Dermis blood vessel endothelial cell (primary cell): Measurements from ENCODE around the gene STX1A. TPM values are rescaled to one million over a fixed set of nuclear protein-coding genes. Genes with fewer than 3 reads are reported as not detected.

ENCODE experiments used
- DNase-seq: peaks from one replicate; pipeline ENCODE4 v3.0.0; 2010
- total RNA-seq: library from RNA; depleted of rRNA; stranded (reverse); fragments of >200 nt; gene quantifications from 2 replicates; pipeline ENCODE4 v1.2.3, GENCODE V29; 2014

STX1A gene
- total RNA-seq, 1 donor from 2014 or later, result 11.4 TPM

DNA sequence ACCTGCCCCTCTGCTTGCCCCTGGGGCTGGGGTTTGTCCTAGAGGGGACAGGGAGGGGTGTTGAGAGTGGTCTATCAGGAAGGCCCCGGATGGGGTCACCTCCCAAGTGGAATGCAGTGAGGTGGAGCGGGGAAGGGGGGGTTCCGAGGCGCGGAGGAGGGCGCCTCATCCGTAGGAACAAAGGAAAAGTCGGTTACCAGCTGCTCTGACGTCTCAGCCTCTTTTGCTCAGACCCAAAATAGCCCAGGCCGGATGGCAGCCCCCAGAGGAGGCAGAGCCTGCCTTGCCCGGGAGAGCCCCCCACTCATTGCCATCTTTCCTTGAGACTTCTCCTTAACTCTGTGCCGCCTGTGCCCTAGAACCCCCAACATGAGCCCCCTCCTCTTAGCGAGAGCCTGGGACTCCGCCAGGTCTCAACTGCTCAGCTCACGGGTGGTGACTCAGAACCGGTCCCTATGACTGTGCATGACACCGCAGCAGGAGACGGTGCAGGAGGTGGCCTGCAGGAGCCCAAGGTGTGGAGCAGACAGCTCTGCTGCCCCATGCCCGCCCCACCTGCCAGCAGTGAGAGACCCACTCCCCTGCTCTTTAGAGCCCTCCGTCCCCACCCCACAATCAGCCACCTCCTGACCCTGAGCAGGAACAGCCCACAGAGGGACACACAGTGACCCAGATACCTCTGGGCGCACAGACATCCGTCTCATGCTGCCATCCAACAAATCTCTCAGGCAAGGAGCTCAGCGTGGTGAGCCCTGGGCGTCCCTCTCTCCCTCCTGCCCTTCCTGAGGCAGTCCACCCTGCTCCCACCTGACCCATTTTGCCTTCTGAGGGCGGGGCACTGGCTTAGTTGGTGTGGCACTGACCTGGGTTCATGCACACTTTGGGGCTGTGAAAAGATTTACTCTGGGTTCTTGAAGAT, 13.1 kb downstream of the STX1A start:
- DNase-seq, result peak; percentile 47

DNA sequence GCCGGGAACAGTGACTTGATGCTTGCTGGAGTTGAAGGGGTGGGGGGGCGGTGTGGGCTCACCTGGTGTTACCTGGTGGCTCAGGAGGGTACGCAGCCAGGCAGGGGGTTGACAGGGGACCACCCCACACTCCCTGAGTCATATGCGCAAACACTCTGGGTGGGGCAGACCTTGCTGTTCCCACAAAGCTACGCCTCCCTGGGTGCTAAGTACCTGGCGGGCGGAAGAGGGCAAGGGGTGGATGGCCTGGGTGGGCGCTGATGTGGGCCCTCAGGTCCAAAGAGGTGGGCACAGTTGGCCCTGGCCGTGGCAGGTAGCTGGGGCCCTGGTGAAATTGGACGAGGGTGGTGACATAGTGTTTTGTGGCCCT, 13.9 kb downstream of the STX1A start:
- no peak for DNase-seq

DNA sequence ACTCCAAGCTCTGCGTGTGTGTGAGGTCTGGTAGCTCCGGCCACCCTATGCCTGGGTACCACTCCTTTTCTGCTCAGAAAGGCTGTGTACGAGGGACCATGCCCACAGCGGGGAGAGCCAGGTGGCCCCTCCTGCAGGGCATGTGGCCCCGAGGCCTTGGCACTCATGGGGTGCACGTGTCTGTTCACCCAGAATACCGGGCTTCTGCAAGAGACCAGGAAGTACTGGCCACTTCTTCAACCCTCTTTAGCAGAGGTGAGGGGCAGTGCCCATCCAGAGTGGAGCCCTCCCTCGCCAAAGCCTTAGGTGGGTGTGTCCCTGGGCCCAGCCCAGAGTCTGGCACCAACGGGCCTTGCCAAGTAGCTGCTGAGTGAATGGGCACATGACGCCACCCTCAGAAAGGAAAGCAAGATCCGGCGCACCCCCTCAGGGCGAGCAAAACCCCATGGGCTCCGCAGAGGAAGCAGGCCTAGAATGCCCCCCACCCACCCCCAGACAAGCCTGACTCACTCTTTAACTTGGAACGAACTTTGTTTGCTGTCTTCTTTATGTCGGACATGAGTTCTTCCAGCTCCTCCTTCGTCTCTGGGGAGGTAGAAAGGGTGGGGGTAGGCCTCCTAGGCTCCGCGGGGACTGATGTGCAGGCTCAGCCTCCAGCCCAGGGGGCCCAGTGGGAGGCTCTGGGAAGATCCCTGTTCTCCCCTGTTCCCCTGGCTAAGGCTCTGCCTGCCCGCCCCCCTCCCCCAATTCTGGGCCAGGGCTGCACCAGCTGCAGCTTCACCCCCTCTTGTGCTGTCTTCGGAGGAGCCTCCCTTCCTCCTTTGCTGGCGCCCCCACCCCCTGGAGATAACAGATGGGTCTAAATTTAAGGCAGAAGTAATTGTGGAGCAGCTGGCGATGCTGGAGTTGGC, 14.6 kb downstream of the STX1A start:
- peak; percentile 23 for DNase-seq

DNA sequence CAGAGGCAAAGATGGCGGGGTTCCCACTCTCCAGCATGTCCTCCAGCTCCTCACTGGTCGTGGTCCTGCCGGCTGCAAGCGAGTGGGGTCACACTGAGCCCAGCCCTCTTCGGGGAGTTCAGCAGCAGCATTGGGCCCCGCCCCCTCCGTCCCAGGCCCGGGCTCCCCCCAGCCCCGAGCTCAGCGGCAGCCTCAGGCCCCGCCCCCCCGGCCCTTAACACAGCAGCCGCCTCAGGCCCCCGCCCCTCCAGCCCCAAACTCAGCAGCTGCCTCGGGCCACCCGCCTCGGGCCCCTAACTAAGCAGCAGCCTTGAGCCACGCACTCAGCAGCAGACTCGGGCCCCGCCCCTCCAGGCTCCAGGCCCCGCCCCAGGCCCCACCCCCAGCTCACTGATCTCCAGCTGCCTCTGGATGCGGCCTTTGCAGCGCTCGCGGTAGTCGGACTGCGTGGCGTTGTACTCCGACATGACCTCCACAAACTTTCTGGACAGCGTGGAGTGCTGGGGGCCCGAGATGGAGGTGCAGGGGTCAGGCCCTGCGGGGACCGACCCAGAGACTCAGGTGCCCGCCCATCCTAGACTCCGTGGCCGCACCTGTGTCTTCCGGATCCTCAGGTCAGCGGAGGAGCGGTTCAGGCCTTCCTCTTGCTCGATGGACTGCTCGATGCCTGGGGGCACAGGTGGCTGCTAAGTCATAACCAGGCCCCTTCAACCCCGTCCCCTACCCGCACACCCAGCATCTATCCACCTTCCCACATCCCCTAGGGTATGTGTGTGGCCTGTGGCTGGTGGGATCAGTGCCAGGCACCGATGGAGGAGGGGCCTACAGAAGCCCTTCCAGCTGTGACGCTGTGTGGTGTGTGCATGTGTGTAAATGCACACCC, 15.5 kb downstream of the STX1A start:
- DNase-seq, result peak; percentile 24

DNA sequence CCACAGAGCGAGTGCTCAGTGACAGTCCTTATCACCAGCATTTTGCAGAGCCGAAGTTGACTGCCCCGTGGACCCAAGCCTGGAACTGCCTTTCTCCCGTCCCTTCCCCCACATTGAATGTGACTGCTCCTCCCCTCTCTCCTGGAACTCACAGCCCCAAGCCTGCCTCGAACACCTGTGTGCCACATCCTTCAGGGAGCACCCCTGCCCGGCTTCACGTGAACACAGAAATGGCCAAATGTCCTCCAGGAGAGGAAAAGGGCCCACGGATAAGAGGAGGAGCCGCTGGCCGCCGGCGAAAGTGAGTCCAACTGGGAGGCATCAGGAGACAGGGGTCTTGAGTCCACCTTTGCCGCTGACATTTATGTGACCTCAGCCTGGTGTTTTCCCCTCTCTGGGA, 16.2 kb downstream of the STX1A start:
- DNase-seq, result no peak

DNA sequence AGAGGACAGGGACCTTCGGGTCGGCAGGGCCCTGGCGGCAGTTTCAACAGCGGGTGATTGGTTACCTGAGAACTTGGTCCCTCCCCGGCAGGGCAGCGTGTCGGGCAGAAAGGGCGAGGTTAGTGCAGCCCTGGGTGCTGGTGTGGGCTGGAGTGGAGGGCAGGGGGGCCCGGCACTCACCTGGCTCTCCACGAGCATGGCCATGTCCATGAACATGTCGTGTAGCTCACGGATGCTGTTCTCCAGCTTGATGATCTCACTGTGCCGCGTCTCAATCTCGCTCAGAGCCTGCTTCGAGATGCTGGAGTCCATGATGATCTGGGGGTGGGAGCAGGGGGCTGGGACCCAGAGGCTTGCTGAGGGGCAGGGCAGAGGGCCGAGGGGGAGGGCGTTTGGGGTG, 16.8 kb downstream of the STX1A start:
- DNase-seq, result no peak

DNA sequence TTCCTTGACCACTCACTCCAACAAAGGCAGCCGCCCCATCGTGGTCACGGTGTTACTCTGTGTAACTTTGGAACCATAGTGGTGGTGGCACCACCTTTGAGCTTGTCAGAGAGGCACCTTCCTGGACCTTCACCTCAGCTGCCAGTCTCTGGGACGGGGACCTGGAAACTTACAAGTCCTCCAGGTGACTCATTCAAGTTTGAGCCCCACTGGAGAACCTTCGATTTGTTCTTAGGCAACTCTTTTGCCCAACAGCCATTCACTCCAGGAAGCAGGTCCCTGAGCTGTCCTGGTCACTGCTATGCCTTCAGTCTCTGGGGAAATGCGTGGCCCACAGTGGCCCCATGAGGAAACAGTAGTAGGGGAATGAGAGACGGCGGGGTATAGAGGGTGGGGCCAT, 17.2 kb downstream of the STX1A start:
- DNase-seq, result no peak

DNA sequence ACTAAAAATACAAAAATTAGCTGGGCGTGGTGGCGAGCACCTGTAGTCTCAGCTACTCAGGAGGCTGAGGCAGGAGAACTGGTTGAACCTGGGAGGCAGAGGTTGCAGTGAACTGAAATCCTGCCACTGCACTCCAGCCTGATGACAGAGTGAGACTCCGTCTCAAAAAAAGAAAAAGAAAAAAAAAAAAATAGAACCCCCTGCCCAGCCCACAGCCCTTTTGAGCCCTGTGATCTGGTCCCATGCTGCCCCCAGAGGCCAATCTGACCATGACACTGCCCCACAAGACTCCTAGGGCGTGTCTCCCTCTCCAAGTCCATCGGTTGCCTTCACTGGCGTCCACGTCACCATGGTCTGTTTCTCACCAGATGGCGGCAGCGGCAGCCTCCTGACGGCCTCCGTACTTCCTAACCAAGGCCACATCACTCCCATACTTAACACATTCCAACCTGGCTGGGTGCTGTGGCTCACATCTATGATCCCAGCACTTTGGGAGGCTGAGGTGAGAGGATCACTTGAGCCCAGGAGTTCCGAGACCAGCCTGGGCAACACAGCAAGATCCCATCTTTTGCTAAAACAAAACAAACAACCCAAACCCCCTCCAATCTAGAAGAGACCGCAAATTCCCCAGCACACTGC, 18.0 kb downstream of the STX1A start:
- DNase-seq, result peak; percentile 69

DNA sequence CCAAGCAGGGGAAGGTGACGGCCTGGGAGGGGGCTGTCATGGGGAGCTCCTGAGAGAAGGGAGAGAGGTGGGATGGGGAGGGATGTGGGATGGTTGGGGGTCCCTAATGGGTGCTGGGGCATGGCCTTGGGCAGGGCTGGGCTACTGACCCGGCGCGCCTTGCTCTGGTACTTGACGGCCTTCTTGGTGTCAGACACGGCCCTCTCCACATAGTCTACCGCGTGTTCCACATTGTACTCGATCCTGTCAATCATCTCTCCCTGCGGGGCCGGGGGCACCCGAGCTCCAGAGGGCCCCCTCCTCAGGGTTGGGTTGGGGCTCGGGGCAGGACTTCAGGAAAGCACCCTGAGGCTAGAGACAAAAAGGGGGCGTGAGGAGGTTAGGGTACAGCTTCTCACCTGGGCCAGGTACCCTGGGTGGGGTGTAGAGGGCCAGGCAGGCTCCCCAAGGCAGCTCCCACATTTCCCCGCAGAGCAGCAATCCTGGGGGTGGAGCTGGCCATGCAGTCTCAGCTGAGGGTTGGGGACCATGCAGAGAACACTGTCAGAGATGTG, 18.8 kb downstream of the STX1A start:
- no peak for DNase-seq

DNA sequence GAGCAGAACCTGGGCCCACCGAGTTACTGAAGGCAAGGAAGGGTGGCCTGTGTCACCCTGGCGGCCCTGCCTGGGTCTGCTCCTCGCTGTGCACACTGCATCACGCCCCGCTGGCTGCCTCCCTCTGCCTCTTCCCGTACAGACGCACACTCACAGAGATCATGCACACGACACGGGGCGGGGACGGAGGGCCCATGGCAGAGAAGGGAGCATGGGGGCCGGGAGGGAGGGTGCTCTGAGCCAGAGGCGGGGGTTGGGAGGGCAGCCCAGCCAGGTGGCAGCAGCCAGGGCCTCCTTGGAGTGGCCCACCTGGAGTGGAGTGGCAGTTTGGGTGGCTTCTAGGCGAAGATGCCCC, 19.4 kb downstream of the STX1A start:
- no peak for DNase-seq

DNA sequence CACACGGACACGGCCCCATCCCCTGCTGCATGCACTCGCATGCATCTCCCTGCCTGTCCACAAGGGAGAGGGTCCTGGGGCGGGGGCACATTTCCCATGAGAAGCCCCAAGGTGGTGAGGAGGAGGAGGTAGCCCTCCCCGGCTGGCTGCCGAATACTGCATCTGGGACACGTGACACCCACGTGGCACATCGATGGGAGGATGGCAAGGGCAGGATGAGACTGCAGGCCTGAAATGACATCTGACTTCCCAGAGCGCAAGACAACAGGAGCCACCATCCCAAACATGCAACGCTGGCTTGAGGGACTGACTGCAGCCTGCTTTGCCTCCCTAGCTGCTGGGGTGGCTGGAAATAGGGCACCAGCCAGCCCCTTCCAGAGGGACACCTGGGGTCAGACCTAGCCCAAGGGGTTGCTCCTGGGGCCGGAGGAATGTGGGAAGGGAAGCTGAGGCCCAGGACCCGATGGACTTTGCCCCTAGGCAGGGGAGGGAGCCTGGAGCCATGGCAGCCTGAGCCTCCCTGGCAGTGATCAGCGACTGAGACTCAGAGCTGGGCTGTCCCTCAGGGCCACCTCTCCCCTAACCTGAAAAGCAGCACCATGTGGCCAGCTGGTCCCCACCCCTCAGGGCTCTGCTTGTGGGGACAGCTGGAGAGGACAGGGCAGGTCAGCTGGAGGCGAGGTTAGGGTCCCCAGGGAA, 19.9 kb downstream of the STX1A start:
- DNase-seq, result no peak

DNA sequence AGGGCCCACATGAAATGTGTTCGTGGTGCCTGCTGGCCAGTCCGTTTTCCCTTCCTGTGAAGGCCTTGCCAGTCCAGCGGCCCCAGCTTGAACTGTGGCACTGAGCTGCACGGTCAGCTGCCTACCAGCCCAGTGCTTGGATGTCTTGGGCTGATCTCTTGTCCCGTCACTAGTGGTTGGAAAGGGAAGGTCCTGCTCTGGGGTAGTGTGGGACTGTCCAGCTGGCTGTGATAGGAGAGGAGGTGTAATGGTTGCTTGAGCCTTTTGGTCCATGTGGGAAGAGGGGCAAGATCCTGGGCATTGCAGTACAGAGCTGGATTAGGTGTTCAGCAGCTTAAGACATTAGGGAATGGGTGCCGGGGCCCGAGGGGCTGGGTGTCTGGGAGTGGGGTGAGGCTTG, 21.1 kb downstream of the STX1A start:
- no peak for DNase-seq

DNA sequence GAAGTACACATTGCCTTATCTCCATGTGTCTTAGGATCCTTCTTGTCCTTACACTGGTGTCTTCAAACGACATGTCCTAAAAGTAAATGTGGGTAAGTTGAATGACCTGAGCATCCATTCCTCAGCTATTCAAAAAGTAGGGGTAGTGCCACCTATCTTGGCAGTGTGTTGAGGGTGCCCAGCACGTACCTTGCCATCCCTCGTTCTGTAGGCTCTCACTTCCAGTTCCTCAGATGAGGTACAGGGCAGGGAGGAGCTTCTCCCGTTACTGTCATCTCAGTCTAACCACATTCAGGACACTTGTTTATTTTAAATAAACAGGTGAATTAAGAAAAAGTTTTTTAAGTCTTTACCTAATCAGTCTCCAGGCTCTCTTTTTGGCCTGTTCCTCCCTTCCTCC, 23.1 kb downstream of the STX1A start:
- DNase-seq, result no peak

DNA sequence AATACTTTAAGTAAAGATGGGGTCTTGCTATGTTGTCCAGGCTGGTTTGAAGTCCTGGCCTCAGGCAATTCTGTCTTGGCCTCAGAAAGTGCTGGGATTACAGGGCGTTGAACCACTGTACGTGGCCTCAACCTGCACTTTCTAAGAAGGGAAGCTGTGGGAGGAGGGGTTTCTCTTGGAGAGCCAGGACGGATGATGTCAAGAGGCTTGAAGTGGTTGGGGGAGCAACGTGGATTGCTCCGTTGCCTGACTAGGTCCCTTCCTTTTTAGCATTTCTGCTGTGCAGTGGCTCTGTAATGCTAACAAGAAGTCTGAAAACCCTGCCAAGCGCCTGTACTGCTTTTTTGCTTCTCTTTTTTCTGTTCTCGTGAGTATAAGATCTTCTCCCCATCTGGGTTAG, 28.8 kb downstream of the STX1A start:
- no peak for DNase-seq

DNA sequence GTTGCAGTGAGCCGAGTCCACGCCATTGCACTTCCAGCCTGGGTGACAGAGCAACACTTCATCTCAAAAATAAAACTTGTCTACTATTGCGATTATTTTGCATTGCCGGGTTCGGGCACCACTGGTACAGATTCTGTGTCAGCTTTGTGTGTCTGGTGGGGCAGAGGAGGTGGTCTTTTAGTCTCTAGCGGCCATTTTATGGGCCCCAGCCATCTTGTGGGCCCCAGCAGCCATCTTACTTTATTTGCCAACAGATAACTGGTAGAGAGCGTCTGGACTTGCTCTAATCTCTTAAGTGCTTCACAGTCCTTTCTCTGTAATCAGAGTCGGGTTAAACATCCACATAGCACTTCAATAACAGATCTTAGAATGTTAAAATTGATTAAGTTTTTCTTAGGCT, 31.2 kb downstream of the STX1A start:
- no peak for DNase-seq

DNA sequence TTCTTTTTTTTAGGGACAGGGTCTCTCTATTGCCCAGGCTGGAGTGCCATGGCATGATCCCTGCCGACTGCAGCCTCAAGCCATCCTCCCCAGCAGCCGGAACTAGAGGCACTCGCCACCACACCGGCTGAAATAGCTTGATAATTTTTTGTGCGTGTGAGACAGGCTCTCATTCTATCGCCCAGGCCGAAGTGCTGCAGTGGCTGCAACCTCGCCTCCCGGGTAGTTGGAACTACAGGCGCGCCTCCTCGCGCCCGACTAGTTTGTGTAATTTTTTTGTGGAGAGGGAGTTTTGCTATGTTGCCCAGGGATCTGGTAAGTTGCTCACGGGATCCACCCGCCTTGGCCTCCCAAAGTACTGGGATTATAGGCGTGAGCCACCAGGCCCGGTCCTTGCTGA, 34.2 kb downstream of the STX1A start:
- no peak for DNase-seq

DNA sequence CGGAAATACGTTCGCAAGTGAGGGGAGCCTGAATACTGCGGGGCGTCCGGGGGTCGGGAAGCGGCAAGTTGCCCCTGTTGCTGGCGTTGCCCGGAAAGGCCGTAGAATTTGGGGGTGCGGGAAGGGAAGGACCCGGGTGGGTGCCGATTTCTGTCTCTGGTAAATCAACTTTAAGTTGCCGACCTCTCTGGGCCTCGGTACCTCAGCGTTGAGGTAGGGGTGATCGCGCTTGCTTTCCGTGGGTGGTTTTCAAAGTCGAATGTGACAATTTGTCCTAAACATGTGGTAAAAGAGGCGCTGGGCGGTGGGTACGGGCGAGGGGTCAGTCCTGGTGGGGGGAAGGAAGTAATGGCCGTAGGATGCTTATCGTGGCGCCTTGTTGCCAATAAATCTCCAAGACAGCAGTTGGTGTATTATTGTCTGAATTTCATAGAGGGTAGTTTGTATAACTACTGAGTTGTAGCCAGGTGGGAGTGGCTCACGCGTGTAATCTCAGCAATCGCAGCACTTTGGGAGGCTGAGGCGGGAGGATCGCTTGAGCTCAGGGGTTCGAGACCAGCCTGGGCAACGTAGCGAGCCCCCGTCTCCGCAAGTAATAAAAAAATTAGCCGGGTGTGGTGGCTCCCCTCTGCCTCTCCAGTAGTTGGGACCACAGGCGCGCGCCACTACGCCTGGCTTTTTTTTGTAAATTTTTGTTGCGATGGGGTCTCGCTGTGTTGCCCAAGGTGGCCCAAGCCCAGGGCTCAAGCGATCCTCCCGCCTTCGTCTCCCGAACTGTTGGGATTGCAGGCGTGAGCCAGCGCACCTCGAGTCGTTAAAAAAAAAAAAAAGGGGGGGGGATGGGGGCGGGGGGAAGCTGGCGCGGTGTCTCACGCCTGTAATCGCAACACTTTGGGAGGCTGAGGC, 35.4 kb downstream of the STX1A start:
- DNase-seq, result peak; percentile 48

DNA sequence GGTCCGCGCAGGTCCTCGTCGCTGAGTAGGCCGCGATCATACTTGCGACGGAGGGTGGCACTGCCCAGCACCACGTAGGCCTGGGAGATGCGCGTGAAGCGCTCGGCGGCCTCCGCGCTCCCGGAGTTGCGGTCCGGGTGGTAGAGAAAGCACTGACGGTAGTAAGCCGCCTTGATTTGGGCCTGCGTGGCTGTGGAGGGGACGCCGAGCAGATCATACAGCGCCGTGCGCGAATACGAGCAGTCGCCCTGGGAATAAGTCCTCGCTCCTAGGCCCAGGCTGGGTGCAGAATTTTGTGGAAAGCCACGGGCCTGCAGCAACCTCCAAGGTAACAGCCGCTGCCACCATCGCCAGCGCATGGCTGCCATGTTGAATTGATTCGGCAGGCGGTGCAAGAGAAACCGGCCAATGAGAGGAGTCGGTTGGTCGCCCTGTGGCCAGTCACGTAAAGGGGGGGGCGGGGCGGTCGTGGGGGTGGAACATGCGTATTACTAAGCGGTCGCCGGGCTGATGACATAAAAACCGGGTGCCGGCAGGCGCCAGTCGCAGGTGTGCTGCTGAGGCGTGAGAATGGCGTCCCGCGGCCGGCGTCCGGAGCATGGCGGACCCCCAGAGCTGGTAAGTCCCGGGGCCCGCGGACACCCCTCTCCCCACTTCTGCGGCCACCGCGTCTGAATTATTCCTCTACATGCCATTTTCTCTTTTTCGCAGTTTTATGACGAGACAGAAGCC, 36.2 kb downstream of the STX1A start, which contains the start of the genes BUD23 and DNAJC30:
BUD23 (plus strand) TSS at position 542 of the 732 bp plus-strand sequence; CDS start at position 571, 29 bp downstream.
DNAJC30 (minus strand) TSS at position 398 of the 732 bp plus-strand sequence; CDS start at position 368, 30 bp downstream.
- DNase-seq, result peak; percentile 98

DNA sequence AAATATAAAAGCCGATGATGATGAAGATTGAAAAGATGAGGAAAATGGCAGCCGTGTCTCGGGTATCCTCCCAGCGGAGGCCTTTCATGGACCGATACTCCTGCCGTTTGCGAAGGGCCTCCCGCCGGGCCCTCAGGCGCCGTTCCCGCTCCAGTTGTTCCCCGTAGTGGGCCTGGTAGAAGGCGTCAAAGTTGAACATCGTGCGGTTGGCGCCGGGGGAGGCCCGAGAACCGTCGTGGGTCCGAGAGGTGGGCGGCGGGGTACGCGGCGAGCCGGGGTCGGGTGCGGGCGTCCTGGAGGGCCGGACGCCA, 36.8 kb downstream of the STX1A start:
- DNase-seq, result no peak
